ENCODE results near the gene SERPINA5.

Gene SERPINA5

GRCh38 chr14:94638961-94639817 is 58.0 kb downstream of the SERPINA5 start:
- H3K4me2 ChIP-seq (ENCODE audit: low read depth, low read length): no peak overlapping the region
- no peak overlapping the region for H2AFZ ChIP-seq (ENCODE audit: low read length)
- no peaks in the 10 kb centered on the region for H3K9me3 ChIP-seq (replicated peaks; ENCODE audit: insufficient read depth, low read length)
- no peaks in the 10 kb centered on the region for H3K9me2 ChIP-seq (replicated peaks; ENCODE audit: insufficient read depth, low read length)
- H3K9ac ChIP-seq (ENCODE audit: low read length): no peak overlapping the region
- H4K20me1 ChIP-seq (ENCODE audit: insufficient read depth, low read length): no peaks in the 10 kb centered on the region
- H3K27ac ChIP-seq (ENCODE audit: low read length): no peak overlapping the region
- no peaks in the 10 kb centered on the region for H3K27me3 ChIP-seq (replicated peaks; ENCODE audit: insufficient read depth, low read length)
- no peak overlapping the region for H3K4me3 ChIP-seq (ENCODE audit: low read length)
- TF ChIP-seq EZH2 (optimal IDR thresholded peaks at IDR 0.05; ENCODE audit: low read depth, low read length) (no peak), CTCF (IDR thresholded peaks at IDR 0.05; ENCODE audit: low read length) (no peak), EZH2phosphoT487 (IDR thresholded peaks at IDR 0.05; ENCODE audit: low read length) (no peak)
- DNase-seq: no peak
- H3K79me2 ChIP-seq (ENCODE audit: low read length): no peaks in the 10 kb centered on the region
- H3K4me1 ChIP-seq (ENCODE audit: low read length): no peaks in the 10 kb centered on the region
- H3K36me3 ChIP-seq (replicated peaks; ENCODE audit: insufficient read depth, low read length): no peaks in the 10 kb centered on the region
- H3F3A ChIP-seq (ENCODE audit: insufficient read depth, low read length): no peaks in the 10 kb centered on the region

- TF ChIP-seq CTCF (IDR thresholded peaks at IDR 0.05; ENCODE audit: low read length) (no peak), EZH2 (optimal IDR thresholded peaks at IDR 0.05; ENCODE audit: low read depth, low read length) (no peak), EZH2phosphoT487 (IDR thresholded peaks at IDR 0.05; ENCODE audit: low read length) (no peak)
- Histone ChIP-seq H3K9me2 (replicated peaks; ENCODE audit: insufficient read depth, low read length) (no peaks in the 10 kb centered on the region), H3K27me3 (replicated peaks; ENCODE audit: insufficient read depth, low read length) (no peaks in the 10 kb centered on the region), H3K4me2 (ENCODE audit: low read depth, low read length) (no peak overlapping the region), H3K9me3 (replicated peaks; ENCODE audit: insufficient read depth, low read length) (no peaks in the 10 kb centered on the region), H3F3A (ENCODE audit: insufficient read depth, low read length) (no peaks in the 10 kb centered on the region), H3K36me3 (replicated peaks; ENCODE audit: insufficient read depth, low read length) (no peaks in the 10 kb centered on the region), H3K9ac (ENCODE audit: low read length) (no peak overlapping the region), H3K4me1 (ENCODE audit: low read length) (no peaks in the 10 kb centered on the region), H3K27ac (ENCODE audit: low read length) (no peak overlapping the region), H3K79me2 (ENCODE audit: low read length) (no peaks in the 10 kb centered on the region), H4K20me1 (ENCODE audit: insufficient read depth, low read length) (no peaks in the 10 kb centered on the region), H3K4me3 (ENCODE audit: low read length) (no peak overlapping the region), H2AFZ (ENCODE audit: low read length) (no peak overlapping the region)
- DNase-seq: no peak
These were observed 59.8 kb downstream of the SERPINA5 start for GRCh38 chr14:94640721-94641631.

GRCh38 chr14:94641632-94641955 is 60.4 kb downstream of the SERPINA5 start:
- H3K27me3 ChIP-seq (replicated peaks; ENCODE audit: insufficient read depth, low read length): no peaks in the 10 kb centered on the region
- no peaks in the 10 kb centered on the region for H4K20me1 ChIP-seq (ENCODE audit: insufficient read depth, low read length)
- H3K9me3 ChIP-seq (replicated peaks; ENCODE audit: insufficient read depth, low read length): no peaks in the 10 kb centered on the region
- no peaks in the 10 kb centered on the region for H3F3A ChIP-seq (ENCODE audit: insufficient read depth, low read length)
- H3K4me1 ChIP-seq (ENCODE audit: low read length): no peaks in the 10 kb centered on the region
- no peak for DNase-seq
- H3K9me2 ChIP-seq (replicated peaks; ENCODE audit: insufficient read depth, low read length): no peaks in the 10 kb centered on the region
- H3K4me2 ChIP-seq (ENCODE audit: low read depth, low read length): no peak overlapping the region
- no peaks in the 10 kb centered on the region for H3K79me2 ChIP-seq (ENCODE audit: low read length)
- no peaks in the 10 kb centered on the region for H3K36me3 ChIP-seq (replicated peaks; ENCODE audit: insufficient read depth, low read length)
- TF ChIP-seq CTCF (IDR thresholded peaks at IDR 0.05; ENCODE audit: low read length) (no peak), EZH2 (optimal IDR thresholded peaks at IDR 0.05; ENCODE audit: low read depth, low read length) (no peak), EZH2phosphoT487 (IDR thresholded peaks at IDR 0.05; ENCODE audit: low read length) (no peak)
- no peak overlapping the region for H2AFZ ChIP-seq (ENCODE audit: low read length)
- no peak overlapping the region for H3K27ac ChIP-seq (ENCODE audit: low read length)
- H3K4me3 ChIP-seq (ENCODE audit: low read length): no peak overlapping the region
- no peak overlapping the region for H3K9ac ChIP-seq (ENCODE audit: low read length)
